ENCODE results near the gene PRKG1. TPM values are rescaled to one million over a fixed set of nuclear protein-coding genes. Genes with fewer than 3 reads are reported as not detected.

The PRKG1 gene
- total and polyA plus RNA-seq, 2 of the 8 experiments (the other 6 are each of a cell fraction or from before 2014, with no cell fraction given) = 4.2 to 15.2 TPM

DNA sequence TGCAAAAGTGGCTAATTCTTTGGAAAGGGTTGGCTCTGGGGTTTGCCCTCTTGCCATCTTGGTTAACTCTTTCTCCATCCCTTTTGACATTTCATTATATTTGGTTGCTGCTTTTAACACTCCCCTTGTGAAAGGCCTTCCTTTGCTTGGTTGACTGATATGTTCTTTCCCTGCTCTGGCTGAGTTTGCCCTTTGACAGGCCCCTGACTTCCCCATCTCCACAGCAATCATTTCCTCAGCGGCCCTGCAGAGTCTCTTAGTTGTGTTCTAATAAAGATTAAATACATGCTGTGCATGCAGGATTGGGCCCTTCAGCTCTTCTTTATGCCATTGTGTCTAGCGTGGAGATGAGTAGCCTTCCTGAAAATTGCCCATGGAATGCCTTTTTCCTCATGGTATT lies 709.7 kb downstream of the PRKG1 start:
- Histone ChIP-seq H4K91ac (replicated peaks; ENCODE audit: insufficient read length, low read length) (no peak overlapping the region), H3K27ac (ENCODE audit: low read depth, low read length) (no peak overlapping the region)
- CTCF ChIA-PET (ENCODE audit: partially characterized antibody) = interaction anchor here (1.6 kb wide), 1 partner anchor 220 kb away, joined by 3 read pairs; no protein-coding TSS in a partner anchor

More for the DNA sequence above, 709.7 kb downstream of the PRKG1 start:
- Histone ChIP-seq H2BK120ac (replicated peaks; ENCODE audit: low read depth, low read length) (no peak overlapping the region), H3K4ac (replicated peaks; ENCODE audit: insufficient read length, low read depth, low read length) (no peak overlapping the region), H2BK12ac (ENCODE audit: low read depth, low read length) (no peak overlapping the region), H2BK5ac (ENCODE audit: low read depth, low read length) (no peak overlapping the region), H3K4me3 (ENCODE audit: extremely low read depth in 1 of 4, insufficient read depth in 2 of 4, low read depth in 3 of 4, low read length in 4 of 4) (no peak overlapping the region), H3K23me2 (ENCODE audit: low read depth, low read length) (no peaks in the 10 kb centered on the region), H2BK15ac (ENCODE audit: low read length) (no peak overlapping the region; the same call in 1 of the 2 replicates), H3K36me3 (ENCODE audit: control insufficient read depth in 2 of 4, insufficient read depth in 4 of 4, low read length in 3 of 4) (no peaks in the 10 kb centered on the region), H3K79me2 (ENCODE audit: control insufficient read depth in 1 of 2, insufficient read depth in 2 of 2, low read length in 2 of 2) (no peaks in the 10 kb centered on the region), H3K4me2 (ENCODE audit: insufficient read depth in 1 of 2, low read depth in 2 of 2, low read length in 2 of 2) (no peak overlapping the region), H2AFZ (ENCODE audit: low read length) (no peak overlapping the region), H4K20me1 (replicated peaks in 1 of 2; ENCODE audit: control insufficient read depth in 1 of 2, insufficient read depth in 2 of 2, low read length in 2 of 2) (no peaks in the 10 kb centered on the region), H3K14ac (ENCODE audit: insufficient read length) (no peak overlapping the region), H3K23ac (ENCODE audit: insufficient read length) (no peak overlapping the region), H3K27me3 (replicated peaks in 1 of 4; ENCODE audit: control insufficient read depth in 3 of 4, extremely low read depth in 1 of 4, insufficient read depth in 3 of 4, low read length in 3 of 4) (no peaks in the 10 kb centered on the region), H3K9me3 (ENCODE audit: insufficient read depth in 2 of 2, low read depth in 1 of 2, low read length in 1 of 2) (no peaks in the 10 kb centered on the region), H3K9ac (replicated peaks in 1 of 4; ENCODE audit: extremely low read depth in 1 of 4, low read depth in 3 of 4, low read length in 3 of 4) (no peak overlapping the region), H2AK5ac (ENCODE audit: low read depth, low read length) (no peak overlapping the region), H3K79me1 (ENCODE audit: low read depth, low read length) (no peaks in the 10 kb centered on the region), H2BK20ac (ENCODE audit: low read length) (no peak overlapping the region), H3K4me1 (replicated peaks in 1 of 4; ENCODE audit: control insufficient read depth in 3 of 4, insufficient read depth in 4 of 4, low read length in 3 of 4) (no peaks in the 10 kb centered on the region), H3K18ac (ENCODE audit: extremely low read depth, low read length) (no peak overlapping the region), H4K5ac (ENCODE audit: insufficient read length, low read depth, low read length) (no peak overlapping the region), H4K8ac (ENCODE audit: extremely low read depth, insufficient read depth, low read length) (no peak overlapping the region), H3K56ac (replicated peaks; ENCODE audit: insufficient read length, low read depth, low read length) (no peak overlapping the region)
- WGBS, 2 experiments (ENCODE audit: extremely low coverage in 1 of 2, insufficient coverage in 1 of 2, insufficient read length in 1 of 2, insufficient replicate concordance in 2 of 2, low coverage in 1 of 2, low lambda C conversion rate in 2 of 2, missing lambda C conversion rate in 1 of 2) = 92% methylated on average over 2 of the region's 2 CpGs; no CpG with 5 or more reads in 1 of the 2 experiments
- FAIRE-seq (no peak), DNase-seq (ENCODE audit: low read depth in 1 of 2, low spot score in 2 of 2) (no peak)
- TF ChIP-seq RNF2 (IDR thresholded peaks at IDR 0.05; ENCODE audit: borderline replicate concordance, low read depth, low read length, missing control alignments, poor library complexity, severe bottlenecking) (no peak), SP2 (IDR thresholded peaks at IDR 0.05; ENCODE audit: low read length) (no peak), TEAD4 (IDR thresholded peaks at IDR 0.05; ENCODE audit: low read depth, low read length) (no peak)
- TF ChIP-seq, protein P1, sequence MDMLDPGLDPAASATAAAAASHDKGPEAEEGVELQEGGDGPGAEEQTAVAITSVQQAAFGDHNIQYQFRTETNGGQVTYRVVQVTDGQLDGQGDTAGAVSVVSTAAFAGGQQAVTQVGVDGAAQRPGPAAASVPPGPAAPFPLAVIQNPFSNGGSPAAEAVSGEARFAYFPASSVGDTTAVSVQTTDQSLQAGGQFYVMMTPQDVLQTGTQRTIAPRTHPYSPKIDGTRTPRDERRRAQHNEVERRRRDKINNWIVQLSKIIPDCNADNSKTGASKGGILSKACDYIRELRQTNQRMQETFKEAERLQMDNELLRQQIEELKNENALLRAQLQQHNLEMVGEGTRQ (IDR thresholded peaks at IDR 0.05; ENCODE audit: low read length) = no peak
- POLR2A ChIA-PET (ENCODE audit: partially characterized antibody) = no interaction called here

All from H1 (cell line).